IMR-90 (cell line): ENCODE results near the gene MEF2A. TPM values are rescaled to one million over a fixed set of nuclear protein-coding genes. Genes with fewer than 3 reads are reported as not detected.

Experiments used
- BHLHE40 ChIP-seq: fragments of 150-350 bp; IDR thresholded peaks from 2 replicates; pipeline ENCODE4 v1.6.1; 2016; ENCODE audit warnings: mild to moderate bottlenecking, low read depth, low read length
- ELK1 ChIP-seq: fragments of 150-350 bp; IDR thresholded peaks from 2 replicates; pipeline ENCODE4 v1.6.1; 2016; ENCODE audit warnings: low read depth, mild to moderate bottlenecking, low read length, moderate library complexity, borderline replicate concordance
- polyA plus RNA-seq, 3 experiments: library from polyadenylated mRNA; depleted of rRNA; stranded (reverse); fragments of >200 nt; gene quantifications; 2 replicates each; pipeline ENCODE4 v1.2.3, GENCODE V29; 2012; ENCODE audit warnings: low replicate concordance in 1 of 3
- total RNA-seq: library from RNA; depleted of rRNA; stranded (reverse); fragments of >200 nt; gene quantifications from 2 replicates; pipeline ENCODE4 v1.2.3, GENCODE V29; 2012

MEF2A gene
- total and polyA plus RNA-seq, 2 of the 4 experiments (the other 2 are of a cell fraction) = 16.1 to 16.7 TPM

GRCh38 chr15:99706557-99707303 lies 140.9 kb downstream of the MEF2A start (continued):
- no peak for TF ChIP-seq ELK1
- TF ChIP-seq BHLHE40 = no peak
